Thymus (tissue), 2 donors: Measurements from ENCODE around the gene SPRR4. TPM values are rescaled to one million over a fixed set of nuclear protein-coding genes. Genes with fewer than 3 reads are reported as not detected.

Experiments
- polyA plus RNA-seq: library from polyadenylated mRNA; stranded (reverse); fragments of 200-250 nt; gene quantifications from one replicate; pipeline ENCODE4 v1.2.3, GENCODE V29; 2013
- total RNA-seq: library from RNA; stranded (reverse); fragments of 120-200 nt; gene quantifications from one replicate; pipeline ENCODE4 v1.2.4, GENCODE V29; 2013
- donor health status: healthy.

SPRR4 gene
- total and polyA plus RNA-seq, 2 donors = 2.1 TPM; not detected in 1

Other genes with a start within 250 kb of the SPRR4 start
- gene KPRP, start 212.6 kb upstream of the SPRR4 start, total RNA-seq = not detected
- 0.21 TPM for gene KPRP, start 212.6 kb upstream of the SPRR4 start, polyA plus RNA-seq
- not detected for gene LCE1F, start 195.5 kb upstream of the SPRR4 start, total RNA-seq
- gene LCE1F, start 195.5 kb upstream of the SPRR4 start, polyA plus RNA-seq = 0.46 TPM
- gene LCE1E, start 184.4 kb upstream of the SPRR4 start, total RNA-seq = not detected
- gene LCE1E, start 184.4 kb upstream of the SPRR4 start, polyA plus RNA-seq = 0.30 TPM
- gene LCE1D, start 173.9 kb upstream of the SPRR4 start, total RNA-seq = not detected
- gene LCE1D, start 173.9 kb upstream of the SPRR4 start, polyA plus RNA-seq = 0.27 TPM
- gene LCE1C, start 164.0 kb upstream of the SPRR4 start, total RNA-seq = 0.14 TPM
- 3.0 TPM for gene LCE1C, start 164.0 kb upstream of the SPRR4 start, polyA plus RNA-seq
- not detected for gene LCE1B, start 158.7 kb upstream of the SPRR4 start, total RNA-seq
- 0.68 TPM for gene LCE1B, start 158.7 kb upstream of the SPRR4 start, polyA plus RNA-seq
- not detected for gene LCE1A, start 143.2 kb upstream of the SPRR4 start, total RNA-seq
- 1.0 TPM for gene LCE1A, start 143.2 kb upstream of the SPRR4 start, polyA plus RNA-seq
- gene LCE6A, start 127.8 kb upstream of the SPRR4 start, total RNA-seq = not detected
- 1.1 TPM for gene LCE6A, start 127.8 kb upstream of the SPRR4 start, polyA plus RNA-seq
- gene LCE7A, start 110.7 kb upstream of the SPRR4 start, total RNA-seq = not detected
- 0.32 TPM for gene LCE7A, start 110.7 kb upstream of the SPRR4 start, polyA plus RNA-seq
- gene SMCP, start 92.3 kb upstream of the SPRR4 start, total RNA-seq = not detected
- gene SMCP, start 92.3 kb upstream of the SPRR4 start, polyA plus RNA-seq = 0.30 TPM
- gene IVL, start 62.1 kb upstream of the SPRR4 start, total RNA-seq = 0.57 TPM
- gene IVL, start 62.1 kb upstream of the SPRR4 start, polyA plus RNA-seq = 16.6 TPM
- gene SPRR5, start 23.4 kb upstream of the SPRR4 start, total RNA-seq = not detected
- 0.37 TPM for gene SPRR5, start 23.4 kb upstream of the SPRR4 start, polyA plus RNA-seq
- not detected for gene SPRR1A, start 13.4 kb downstream of the SPRR4 start, total RNA-seq
- 41.1 TPM for gene SPRR1A, start 13.4 kb downstream of the SPRR4 start, polyA plus RNA-seq
- gene SPRR3, start 31.1 kb downstream of the SPRR4 start, total RNA-seq = 0.28 TPM
- 9.7 TPM for gene SPRR3, start 31.1 kb downstream of the SPRR4 start, polyA plus RNA-seq
- 1.2 TPM for gene SPRR1B, start 60.6 kb downstream of the SPRR4 start, total RNA-seq
- 132 TPM for gene SPRR1B, start 60.6 kb downstream of the SPRR4 start, polyA plus RNA-seq
- 0.19 TPM for gene SPRR2D, start 70.5 kb downstream of the SPRR4 start, total RNA-seq
- 36.9 TPM for gene SPRR2D, start 70.5 kb downstream of the SPRR4 start, polyA plus RNA-seq
- 0.28 TPM for gene SPRR2A, start 86.9 kb downstream of the SPRR4 start, total RNA-seq
- 6.5 TPM for gene SPRR2A, start 86.9 kb downstream of the SPRR4 start, polyA plus RNA-seq
- not detected for gene SPRR2B, start 101.0 kb downstream of the SPRR4 start, total RNA-seq
- 3.1 TPM for gene SPRR2B, start 101.0 kb downstream of the SPRR4 start, polyA plus RNA-seq
- gene SPRR2E, start 123.9 kb downstream of the SPRR4 start, total RNA-seq = not detected
- gene SPRR2E, start 123.9 kb downstream of the SPRR4 start, polyA plus RNA-seq = 14.2 TPM
- 0.09 TPM for gene SPRR2F, start 142.9 kb downstream of the SPRR4 start, total RNA-seq
- 0.94 TPM for gene SPRR2F, start 142.9 kb downstream of the SPRR4 start, polyA plus RNA-seq
- 0.19 TPM for gene SPRR2G, start 180.2 kb downstream of the SPRR4 start, total RNA-seq
- 14.7 TPM for gene SPRR2G, start 180.2 kb downstream of the SPRR4 start, polyA plus RNA-seq
- not detected for gene LELP1, start 232.8 kb downstream of the SPRR4 start, total RNA-seq
- gene LELP1, start 232.8 kb downstream of the SPRR4 start, polyA plus RNA-seq = 0.11 TPM
- 0.33 TPM for gene PRR9, start 246.9 kb downstream of the SPRR4 start, total RNA-seq
- gene PRR9, start 246.9 kb downstream of the SPRR4 start, polyA plus RNA-seq = 3.1 TPM